Panc1 (cell line): ENCODE measurements around the gene PDE4B.
"Not testable (repeated sequence)": the region's sequence is repeated elsewhere in the genome, so short reads cannot be mapped to it uniquely, and the experiment has no call there.

ENCODE experiments used
- CTCF ChIP-seq: fragments of 450-650 bp; IDR thresholded peaks from 2 replicates; pipeline ENCODE4 v1.5.1; 2017; ENCODE audit warnings: mild to moderate bottlenecking
- REST ChIP-seq, 2 experiments: IDR thresholded peaks; 2 replicates each; pipeline ENCODE4 v1.6.1; 2011 to 2012; ENCODE audit warnings: low read depth in 2 of 2, control low read depth in 1 of 2, low read length in 1 of 2, mild to moderate bottlenecking in 1 of 2, moderate library complexity in 1 of 2; ENCODE audit not compliant: insufficient read depth in 1 of 2

- not testable (repeated sequence) for TF ChIP-seq CTCF; REST (IDR thresholded peaks at IDR 0.05; ENCODE audit: insufficient read depth in 1 of 2, low read depth in 2 of 2, low read length in 1 of 2)
Measured at GRCh38 chr1:66067219-66067618, 274.5 kb downstream of the PDE4B start.
